Lower leg skin (tissue), 4 donors: ENCODE data around the gene NFKBIZ. TPM values are rescaled to one million over a fixed set of nuclear protein-coding genes. Genes with fewer than 3 reads are reported as not detected.

ENCODE experiments used
- total RNA-seq, 4 donors: library from RNA; depleted of rRNA; stranded (reverse); fragments of >200 nt; gene quantifications; one replicate each; pipeline ENCODE4 v1.1.0, GENCODE V29; 2016

NFKBIZ gene
- total RNA-seq, 4 donors from 2014 or later: 155 to 440 (median 310) TPM

Other genes with a start within 250 kb of the NFKBIZ start
- gene ZBTB11, start 172.4 kb upstream of the NFKBIZ start, total RNA-seq: 10 to 100 TPM; 22.1 to 34.2 (median 26.7) TPM
- 1,000 to 10,000 TPM in 3 of 4 donors, 100 to 1,000 TPM in 1; 995 to 1,453 (median 1,259) TPM for gene RPL24, start 162.8 kb upstream of the NFKBIZ start, total RNA-seq
- 1 to 10 TPM; 6.5 to 8.3 (median 7.4) TPM for gene CEP97, start 124.9 kb upstream of the NFKBIZ start, total RNA-seq
- gene NXPE3, start 70.3 kb upstream of the NFKBIZ start, total RNA-seq: 1 to 10 TPM; 2.0 to 5.6 (median 2.7) TPM